GM18526 (cell line): ENCODE results near the gene EML4.

Experiments
- POLR2A ChIP-seq: IDR thresholded peaks from 3 replicates; pipeline ENCODE4 v1.6.1; 2011; ENCODE audit not compliant: insufficient read length; ENCODE audit errors: extremely low read depth

EML4 gene

DNA sequence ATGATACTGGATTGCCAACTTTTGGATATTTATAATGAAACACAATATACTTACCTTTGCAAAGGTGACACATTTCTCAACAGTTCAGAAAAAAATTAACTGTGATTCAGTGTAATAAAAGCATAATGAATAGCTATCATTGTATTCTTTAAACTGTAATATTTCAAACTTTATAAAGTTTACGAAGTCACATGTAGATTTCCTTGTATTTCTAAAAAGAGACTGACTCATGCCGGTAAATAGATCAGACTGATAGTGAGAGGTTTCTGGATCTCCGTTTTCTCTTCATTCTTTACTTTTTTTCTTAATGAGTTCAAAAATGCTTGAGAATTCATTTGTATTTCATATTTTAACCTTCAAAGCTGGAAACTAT, 70.1 kb downstream of the EML4 start:
- TF ChIP-seq POLR2A: no peak

GRCh38 chr2:42239811-42240210, 70.7 kb downstream of the EML4 start:
- TF ChIP-seq POLR2A: no peak

DNA sequence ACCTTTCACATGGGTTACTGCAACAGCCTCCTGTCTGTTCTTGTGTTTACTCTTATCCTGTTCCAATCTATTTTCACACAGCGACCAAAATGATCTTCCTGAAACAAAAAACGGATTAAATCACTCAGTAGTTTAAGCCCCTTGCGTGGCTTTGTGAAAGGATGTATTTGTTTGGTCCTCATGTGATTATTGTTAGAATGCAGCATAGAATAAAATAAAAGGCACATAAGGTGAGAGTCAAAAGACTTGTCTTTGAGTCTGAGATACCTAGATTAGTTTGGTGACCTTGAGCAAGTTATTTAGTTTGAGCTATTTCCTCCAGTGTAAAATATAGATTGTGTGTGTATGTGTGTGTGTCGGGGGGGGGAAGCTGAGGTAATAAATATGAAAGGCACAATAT, 72.4 kb downstream of the EML4 start:
- TF ChIP-seq POLR2A: no peak

DNA sequence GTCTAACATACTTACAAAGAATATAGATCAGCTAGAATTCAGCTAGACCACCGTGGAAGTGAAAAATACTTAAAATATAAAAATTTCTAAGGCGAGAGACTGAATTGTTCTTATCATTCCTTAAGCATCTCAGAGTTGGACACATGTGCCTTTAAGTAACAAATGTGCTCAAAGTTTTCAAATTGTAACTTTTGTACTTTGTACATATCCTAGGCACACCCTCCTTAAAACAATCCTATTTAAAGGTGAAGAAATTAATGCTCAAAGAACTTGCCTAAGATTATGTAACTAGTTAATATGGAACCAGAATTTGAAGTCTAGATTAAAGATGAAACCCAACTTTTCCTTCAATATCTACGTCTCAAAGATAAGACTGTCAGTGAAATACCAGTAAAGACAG, 74.1 kb downstream of the EML4 start:
- TF ChIP-seq POLR2A: no peak

DNA sequence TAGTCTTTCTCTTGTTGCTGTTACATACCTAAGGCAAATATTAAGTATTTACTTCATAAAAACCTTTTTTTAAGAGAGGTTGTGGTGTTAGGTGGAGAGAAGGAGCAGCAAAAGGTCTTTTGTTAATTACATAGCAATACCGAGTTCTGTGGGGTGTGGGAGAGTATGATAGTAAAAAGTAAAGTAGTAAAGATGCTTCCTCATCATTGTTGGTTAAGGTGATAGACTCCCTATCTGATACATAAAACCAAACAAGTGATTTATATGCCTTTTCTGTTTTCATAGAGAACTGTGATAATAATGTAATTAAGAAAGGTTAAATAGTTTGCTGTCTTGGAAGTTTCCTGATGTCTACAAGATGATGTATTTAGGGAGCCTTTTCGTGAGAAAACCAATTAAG, 75.4 kb downstream of the EML4 start:
- no peak for TF ChIP-seq POLR2A

DNA sequence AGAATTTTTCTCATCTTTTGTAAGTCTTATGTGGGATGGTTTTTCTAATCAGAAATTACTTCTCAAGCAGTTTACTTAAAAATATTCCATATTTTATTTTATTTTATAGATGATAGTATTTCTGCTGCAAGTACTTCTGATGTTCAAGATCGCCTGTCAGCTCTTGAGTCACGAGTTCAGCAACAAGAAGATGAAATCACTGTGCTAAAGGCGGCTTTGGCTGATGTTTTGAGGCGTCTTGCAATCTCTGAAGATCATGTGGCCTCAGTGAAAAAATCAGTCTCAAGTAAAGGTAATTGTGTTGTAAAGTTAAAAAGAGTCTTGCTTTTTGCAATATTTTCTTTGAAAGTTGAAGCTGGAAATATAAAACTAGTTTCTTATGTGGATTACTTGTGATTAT, 76.2 kb downstream of the EML4 start:
- TF ChIP-seq POLR2A: no peak

GRCh38 chr2:42246562-42246961, 77.4 kb downstream of the EML4 start:
- no peak for TF ChIP-seq POLR2A

- no peak for TF ChIP-seq POLR2A
Measured at GRCh38 chr2:42248846-42249245, 79.7 kb downstream of the EML4 start.

DNA sequence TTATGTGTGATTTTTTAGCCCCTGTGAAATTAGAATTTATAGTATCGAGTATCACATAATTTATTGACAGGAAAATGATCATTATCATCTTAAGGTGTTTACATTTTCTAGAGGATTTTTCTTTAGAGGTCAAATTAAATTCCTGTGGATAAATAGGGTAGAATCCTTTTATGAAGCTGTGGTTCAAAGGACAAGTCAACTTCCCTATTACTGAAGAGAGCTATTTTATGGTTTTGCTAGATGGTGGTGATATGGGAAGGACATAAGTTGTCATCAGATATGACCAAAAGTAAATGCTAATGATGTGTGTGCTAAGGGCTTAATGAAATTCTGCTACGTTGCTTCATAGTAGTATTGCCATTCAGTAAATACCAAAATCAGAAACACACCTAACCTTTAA, 80.1 kb downstream of the EML4 start:
- no peak for TF ChIP-seq POLR2A

DNA sequence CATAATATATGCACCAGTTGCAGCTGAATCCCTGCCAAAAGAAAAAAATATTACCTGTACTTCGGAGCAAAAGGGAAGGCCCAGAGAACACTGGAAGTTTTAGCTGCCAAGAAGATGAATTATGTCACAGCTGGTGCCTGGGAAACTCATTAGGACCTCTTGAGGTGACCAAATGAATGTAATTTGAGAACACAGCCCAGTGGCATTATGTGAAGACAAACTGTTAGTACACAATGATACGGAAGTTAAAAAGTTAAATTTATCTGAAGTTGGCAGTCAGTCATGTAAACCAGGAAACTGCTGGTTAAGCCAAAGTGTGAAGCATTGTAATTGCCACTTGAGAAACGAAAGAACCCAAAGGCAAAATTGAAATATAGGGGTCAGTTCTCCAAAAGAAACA, 80.7 kb downstream of the EML4 start:
- no peak for TF ChIP-seq POLR2A

DNA sequence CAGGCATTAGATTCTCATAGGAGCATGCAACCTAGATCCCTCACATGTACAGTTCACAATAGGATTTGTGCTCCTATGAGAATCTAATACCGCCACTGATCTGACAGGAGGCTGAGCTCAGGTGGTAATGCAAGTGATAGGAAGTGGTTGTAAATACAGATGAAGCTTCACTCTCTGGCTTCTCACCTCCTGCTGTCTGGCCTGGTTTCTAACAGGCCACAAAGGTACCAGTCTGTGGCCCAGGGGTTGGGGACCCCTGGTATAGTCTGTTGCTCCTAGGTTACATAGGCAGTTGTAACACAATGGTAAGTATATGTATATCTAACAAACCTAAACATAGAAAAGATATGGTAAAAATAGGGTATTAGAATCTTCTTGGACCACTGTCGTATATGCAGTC, 81.8 kb downstream of the EML4 start:
- TF ChIP-seq POLR2A: no peak

DNA sequence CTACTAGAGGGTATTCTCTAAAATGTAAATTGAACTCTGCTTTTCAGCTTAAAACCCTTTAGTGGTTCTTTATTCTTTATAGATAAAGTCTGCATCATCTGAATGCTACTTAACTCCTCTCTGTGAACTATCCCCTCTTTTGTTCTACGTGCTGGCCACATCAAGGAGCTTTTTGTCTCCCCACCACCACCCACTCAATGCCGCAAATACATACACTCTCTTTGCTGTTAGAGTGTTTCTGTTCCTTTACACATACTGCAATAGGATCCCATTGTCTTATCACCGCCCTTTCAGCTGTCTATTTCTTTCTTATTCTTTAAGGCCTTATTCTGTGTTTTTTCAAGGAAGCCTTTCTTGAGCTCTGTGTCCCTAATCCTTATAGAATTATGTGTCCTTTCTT, 83.3 kb downstream of the EML4 start:
- no peak for TF ChIP-seq POLR2A

DNA sequence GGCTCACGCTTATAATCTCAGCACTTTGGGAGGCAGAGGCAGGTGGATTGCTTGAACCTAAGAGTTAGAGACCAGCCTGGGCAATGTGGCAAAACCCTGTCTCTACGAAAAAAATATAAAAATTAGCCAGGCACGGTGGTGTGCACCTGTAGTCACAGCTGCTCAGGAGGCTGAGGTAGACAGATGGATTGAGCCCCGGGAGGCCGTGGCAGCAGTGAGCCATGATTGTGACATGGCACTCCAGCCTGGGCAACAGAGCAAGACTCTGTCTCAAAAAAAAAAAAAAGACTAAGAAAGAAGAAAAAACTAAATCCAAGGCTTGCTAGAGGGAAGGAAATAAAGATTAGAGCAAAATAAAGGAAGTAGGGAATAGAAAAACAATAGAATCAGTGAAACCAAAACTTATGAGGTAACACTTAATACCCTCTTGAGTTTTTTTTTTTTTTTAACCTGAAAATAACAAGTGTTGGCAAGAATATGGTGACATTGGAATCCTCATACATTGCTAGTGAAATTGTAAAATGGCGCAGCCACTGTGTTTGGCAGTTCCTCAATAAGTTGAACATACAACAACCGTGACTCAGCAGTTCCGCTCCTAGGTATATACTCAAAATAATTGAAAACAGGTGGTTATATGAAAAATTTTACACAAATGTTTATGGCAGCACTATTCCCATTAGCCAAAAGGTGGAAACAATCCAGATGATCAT, 85.2 kb downstream of the EML4 start:
- no peak for TF ChIP-seq POLR2A

GRCh38 chr2:42256505-42256904, 87.4 kb downstream of the EML4 start:
- TF ChIP-seq POLR2A: no peak

- no peak for TF ChIP-seq POLR2A
Measured at GRCh38 chr2:42261518-42262195, 92.5 kb downstream of the EML4 start.

GRCh38 chr2:42266236-42266635, 97.1 kb downstream of the EML4 start:
- TF ChIP-seq POLR2A: no peak

GRCh38 chr2:42267530-42267929, 98.4 kb downstream of the EML4 start:
- TF ChIP-seq POLR2A: no peak
